IMR-90 (cell line): ENCODE results near the gene PSMD9. TPM values are rescaled to one million over a fixed set of nuclear protein-coding genes. Genes with fewer than 3 reads are reported as not detected.

ENCODE experiments used
- ATAC-seq: fragments of 200-7000 bp; cut with Tn5 transposase; 2 replicates; pipeline ENCODE4 v1.9.1; 2020; ENCODE audit warnings: low read depth, mild to moderate bottlenecking, moderate library complexity
- Bru-seq: library from RNA; stranded (reverse); fragments of 400-500 nt; gene quantifications from one replicate; lab custom pipeline; 2021; lab: Mats Ljungman, UMichigan
- BruChase-seq, 2 experiments: library from RNA; stranded (reverse); fragments of 400-500 nt; gene quantifications; one replicate each; lab custom pipeline; 2021; lab: Mats Ljungman, UMichigan
- BruUV-seq: library from RNA; stranded (reverse); fragments of 400-500 nt; replicated peaks from 2 replicates; lab custom pipeline; 2021; lab: Mats Ljungman, UMichigan
- CTCF ChIA-PET: fragments of 300-600 bp; formaldehyde crosslinking; extraction: SDS; loops from one replicate; lab custom pipeline; 2021; ENCODE audit warnings: antibody characterized with exemption; lab: Yijun Ruan, JAX
- POLR2A ChIA-PET: fragments of 300-600 bp; sonication (Branson Sonifier 250); formaldehyde crosslinking; loops from one replicate; lab custom pipeline; 2022; ENCODE audit warnings: antibody characterized with exemption; ENCODE audit not compliant: unreplicated experiment; lab: Charles Lee
- DNase-seq: peaks from one replicate; pipeline ENCODE4 v3.0.0; 2013
- H2AFZ ChIP-seq: replicated peaks from 2 replicates; pipeline ENCODE3; 2013; ENCODE audit warnings: low read length, mild to moderate bottlenecking; ENCODE audit not compliant: poor library complexity
- H2AK5ac ChIP-seq: 2 replicates; pipeline ENCODE4 v1.6.1; 2013; ENCODE audit warnings: low read depth, low read length, inconsistent platforms
- H2AK9ac ChIP-seq: replicated peaks from 2 replicates; pipeline ENCODE3; 2013; ENCODE audit warnings: mild to moderate bottlenecking, low read depth, low read length, moderate library complexity; ENCODE audit not compliant: poor library complexity
- H2BK120ac ChIP-seq: 2 replicates; pipeline ENCODE4 v1.6.1; 2013; ENCODE audit warnings: low read depth, low read length, inconsistent platforms
- H2BK15ac ChIP-seq: 3 replicates; pipeline ENCODE4 v1.6.1; 2013; ENCODE audit warnings: low read depth, low read length, inconsistent platforms
- H2BK20ac ChIP-seq: 2 replicates; pipeline ENCODE4 v1.6.1; 2013; ENCODE audit warnings: low read depth, mild to moderate bottlenecking, inconsistent platforms, low read length, moderate library complexity
- H2BK5ac ChIP-seq: 2 replicates; pipeline ENCODE4 v1.6.1; 2013; ENCODE audit warnings: mild to moderate bottlenecking, low read depth, low read length, inconsistent platforms; ENCODE audit not compliant: poor library complexity, severe bottlenecking
- H3K14ac ChIP-seq: replicated peaks from 2 replicates; pipeline ENCODE4 v1.6.1; 2013; ENCODE audit warnings: low read depth, low read length, inconsistent platforms
- H3K18ac ChIP-seq: 2 replicates; pipeline ENCODE4 v1.6.1; 2013; ENCODE audit warnings: low read depth, low read length, control low read depth
- H3K23ac ChIP-seq: 2 replicates; pipeline ENCODE4 v1.6.1; 2013; ENCODE audit warnings: low read depth, low read length, inconsistent platforms
- H3K27ac ChIP-seq: 2 replicates; pipeline ENCODE4 v1.5.1; 2013; ENCODE audit warnings: mild to moderate bottlenecking, control low read depth, low read length; ENCODE audit not compliant: insufficient read depth
- H3K27me3 ChIP-seq: 2 replicates; pipeline ENCODE4 v1.6.1; 2013; ENCODE audit warnings: low read length; ENCODE audit not compliant: control insufficient read depth, insufficient read depth
- H3K36me3 ChIP-seq: 2 replicates; pipeline ENCODE4 v1.6.1; 2013; ENCODE audit warnings: low read length, mixed read lengths; ENCODE audit not compliant: control insufficient read depth, insufficient read depth
- H3K4ac ChIP-seq: 2 replicates; pipeline ENCODE4 v1.6.1; 2013; ENCODE audit warnings: low read depth, low read length, inconsistent platforms
- H3K4me1 ChIP-seq: 2 replicates; pipeline ENCODE4 v1.6.1; 2013; ENCODE audit warnings: low read length, mixed read lengths; ENCODE audit not compliant: control insufficient read depth, insufficient read depth
- H3K4me2 ChIP-seq: 2 replicates; pipeline ENCODE4 v1.6.1; 2013; ENCODE audit warnings: low read depth, mild to moderate bottlenecking, control low read depth, low read length, moderate library complexity
- H3K4me3 ChIP-seq: 2 replicates; pipeline ENCODE4 v1.5.1; 2013; ENCODE audit warnings: low read depth, mild to moderate bottlenecking, control low read depth, low read length, moderate library complexity; ENCODE audit not compliant: insufficient read depth
- H3K56ac ChIP-seq: 2 replicates; pipeline ENCODE4 v1.6.1; 2013; ENCODE audit warnings: low read length, inconsistent platforms; ENCODE audit not compliant: insufficient read depth; ENCODE audit errors: extremely low read depth
- H3K79me1 ChIP-seq, 2 experiments: 2 replicates each; pipeline ENCODE4 v1.6.1; 2013; ENCODE audit warnings: low read length in 2 of 2, inconsistent platforms in 1 of 2, low read depth in 1 of 2
- H3K9ac ChIP-seq: 2 replicates; pipeline ENCODE4 v1.6.1; 2013; ENCODE audit warnings: low read depth, low read length, control low read depth
- H3K9me1 ChIP-seq: 2 replicates; pipeline ENCODE4 v1.6.1; 2013; ENCODE audit warnings: low read length, inconsistent platforms; ENCODE audit not compliant: insufficient read depth
- H3K9me3 ChIP-seq: 2 replicates; pipeline ENCODE4 v1.6.1; 2013; ENCODE audit warnings: low read length; ENCODE audit not compliant: control insufficient read depth, insufficient read depth
- H4K20me1 ChIP-seq: 2 replicates; pipeline ENCODE4 v1.6.1; 2013; ENCODE audit warnings: low read length, inconsistent platforms; ENCODE audit not compliant: insufficient read depth
- H4K5ac ChIP-seq: 2 replicates; pipeline ENCODE4 v1.6.1; 2013; ENCODE audit warnings: mild to moderate bottlenecking, low read depth, low read length, control low read depth
- H4K8ac ChIP-seq, 2 experiments: 2 replicates each; pipeline ENCODE4 v1.6.1; 2013; ENCODE audit warnings: low read depth in 2 of 2, low read length in 2 of 2, control low read depth in 1 of 2, inconsistent platforms in 1 of 2
- H4K91ac ChIP-seq: 2 replicates; pipeline ENCODE4 v1.6.1; 2013; ENCODE audit warnings: low read depth, low read length, inconsistent platforms; ENCODE audit not compliant: insufficient read depth
- BHLHE40 ChIP-seq: fragments of 150-350 bp; IDR thresholded peaks from 2 replicates; pipeline ENCODE4 v1.6.1; 2016; ENCODE audit warnings: mild to moderate bottlenecking, low read depth, low read length
- CTCF ChIP-seq: conservative IDR thresholded peaks from 2 replicates; pipeline ENCODE4 v1.5.1; 2012; ENCODE audit warnings: mild to moderate bottlenecking, low read depth, low read length, improper control_type of control experiment
- ELK1 ChIP-seq: fragments of 150-350 bp; IDR thresholded peaks from 2 replicates; pipeline ENCODE4 v1.6.1; 2016; ENCODE audit warnings: low read depth, mild to moderate bottlenecking, low read length, moderate library complexity, borderline replicate concordance
- FOS ChIP-seq: fragments of 150-350 bp; IDR thresholded peaks from 2 replicates; pipeline ENCODE4 v1.6.1; 2016; ENCODE audit warnings: low read depth, low read length
- MAZ ChIP-seq: IDR thresholded peaks from 2 replicates; pipeline ENCODE4 v1.6.1; 2012; ENCODE audit warnings: low read depth, mild to moderate bottlenecking, low read length, improper control_type of control experiment, moderate library complexity, borderline replicate concordance
- MXI1 ChIP-seq: IDR thresholded peaks from 2 replicates; pipeline ENCODE4 v1.6.1; 2012; ENCODE audit warnings: low read depth, mild to moderate bottlenecking, low read length, moderate library complexity, borderline replicate concordance
- NFE2L2 ChIP-seq: fragments of 150-350 bp; IDR thresholded peaks from 2 replicates; pipeline ENCODE4 v1.6.1; 2016; ENCODE audit warnings: low read depth, mild to moderate bottlenecking, low read length
- POLR2A ChIP-seq: IDR thresholded peaks from 2 replicates; pipeline ENCODE4 v1.6.1; 2012; ENCODE audit warnings: mild to moderate bottlenecking, low read depth, low read length
- RAD21 ChIP-seq: IDR thresholded peaks from 2 replicates; pipeline ENCODE4 v1.6.1; 2012; ENCODE audit warnings: low read length, improper control_type of control experiment
- RCOR1 ChIP-seq: IDR thresholded peaks from 2 replicates; pipeline ENCODE4 v1.6.1; 2012; ENCODE audit warnings: mild to moderate bottlenecking, low read length, improper control_type of control experiment; ENCODE audit not compliant: insufficient replicate concordance
- RFX5 ChIP-seq: IDR thresholded peaks from 2 replicates; pipeline ENCODE4 v1.8.0; 2012; ENCODE audit warnings: low read depth, mild to moderate bottlenecking, low read length, moderate library complexity
- WGBS, 2 experiments: methylation state at CpG; one replicate each; pipeline versions ENCODE4 v1.1.5 to v1.1.7; 2013; ENCODE audit warnings: missing lambda C conversion rate in 2 of 2; ENCODE audit not compliant: insufficient read length in 1 of 2; ENCODE audit errors: extremely low coverage in 2 of 2; 5-methylcytosine and 5-hydroxymethylcytosine counted together
- dilution Hi-C: fragments of 300-500 bp; cut with HindIII; formaldehyde crosslinking; loops from one replicate; pipeline ENCODE4 v1.14.3; 2018; ENCODE audit warnings: low sequenced_read_pairs; ENCODE audit not compliant: unreplicated experiment
- in situ Hi-C: fragments of 300-500 bp; cut with MboI; formaldehyde crosslinking; loops from 3 replicates; pipeline ENCODE4 v1.14.3; 2019; ENCODE audit warnings: low sequenced_read_pairs, inconsistent platforms, mixed read lengths
- intact Hi-C: fragments of 100-400 bp; cut with micrococcal nuclease; formaldehyde crosslinking; loops from 2 replicates; pipeline ENCODE4 v1.10.0; 2022
- long read RNA-seq: library from polyadenylated mRNA; unstranded; transcript quantifications from one replicate; pipeline ENCODE4 v2.0.0, GENCODE V29; 2021; ENCODE audit not compliant: unreplicated experiment
- polyA plus RNA-seq, 3 experiments: library from polyadenylated mRNA; depleted of rRNA; stranded (reverse); fragments of >200 nt; gene quantifications; 2 replicates each; pipeline ENCODE4 v1.2.3, GENCODE V29; 2012; ENCODE audit warnings: low replicate concordance in 1 of 3
- total RNA-seq: library from RNA; depleted of rRNA; stranded (reverse); fragments of >200 nt; gene quantifications from 2 replicates; pipeline ENCODE4 v1.2.3, GENCODE V29; 2012; rRNA removed

The PSMD9 gene
- 142 and 156 TPM in 2 replicates for total RNA-seq
- polyA plus RNA-seq (2012; rRNA removed): 135 and 138 TPM in 2 replicates
- polyA plus RNA-seq (2012; cell fraction: cytosol; rRNA removed): 82.4 and 236 TPM in 2 replicates
- 75.4 and 108 TPM in 2 replicates for polyA plus RNA-seq (2012; cell fraction: nucleus; rRNA removed; ENCODE audit: low replicate concordance)
- percentile 86 among the genes with signal in this experiment for Bru-seq, nascent RNA
- BruChase-seq, experiment 1, labeled RNA remaining after a 6-hour chase: percentile 94 among the genes with signal in this experiment
- percentile 93 among the genes with signal in this experiment for BruChase-seq, experiment 2, labeled RNA remaining after a 2-hour chase
- long read RNA-seq, transcript PSMD9-201 (6 exons, 2,307 nt): minor isoform, 7 of 105 reads
- long read RNA-seq, transcript PSMD9-207 (6 exons, 2,784 nt): major isoform, 91 of 105 reads
- long read RNA-seq, partial matches to known transcripts: 1 of 105 reads
- long read RNA-seq, other reads (novel, unspliced or antisense): 4 of 105 reads

GRCh38 chr12:121888478-121889273, at the start of gene PSMD9:
Gene PSMD9 (plus strand): TSS chr12:121888790. CDS start chr12:121888857, 67 bp downstream.
- Histone ChIP-seq H2BK15ac (0 out of 3 replicates have a peak within 1 kb of the TSS, but pooled peaks have one; percentile 12), H2BK120ac (peak within 1 kb of the TSS; percentile 74), H3K4me1 (peaks cover 10% of the 10 kb centered on the region), H3K23ac (peak within 1 kb of the TSS; percentile 95), H3K14ac (peak within 1 kb of the TSS; percentile 98), H2AFZ (peak within 1 kb of the TSS; percentile 98), H2AK5ac (peak within 1 kb of the TSS; percentile 87), H3K36me3 (0 out of 2 replicates have a peak, but pooled peaks cover 2% of the 10 kb centered on the region), H4K91ac (peak within 1 kb of the TSS; percentile 86), H2BK5ac (peak within 1 kb of the TSS; percentile 83), H3K27me3 (no peaks in the 10 kb centered on the region), H3K4me2 (peak within 1 kb of the TSS; percentile 94), H3K9me3 (no peaks in the 10 kb centered on the region), H3K27ac (peak within 1 kb of the TSS; percentile 96), H3K9ac (peak within 1 kb of the TSS; percentile 97), H3K18ac (peak within 1 kb of the TSS; percentile 72), H4K8ac (peak within 1 kb of the TSS; percentile 91 to 95), H4K5ac (peak within 1 kb of the TSS; percentile 87), H3K79me1 (peaks cover 10 to 31% of the 10 kb centered on the region in 2 experiments; a peak in 2 of 4 replicates), H3K4ac (peak within 1 kb of the TSS; percentile 96), H2AK9ac (peak within 1 kb of the TSS; percentile 98), H2BK20ac (peak within 1 kb of the TSS; percentile 12; the same call in 1 of the 2 replicates), H3K4me3 (peak within 1 kb of the TSS; percentile 79), H4K20me1 (peaks cover 18% of the 10 kb centered on the region), H3K56ac (peak within 1 kb of the TSS; percentile 87), H3K9me1 (peaks cover 7% of the 10 kb centered on the region; the same call in 1 of the 2 replicates)
- POLR2A ChIA-PET: interaction anchor here (1.0 kb wide), 1 partner anchor 16 kb away, joined by 5 read pairs; no protein-coding TSS in a partner anchor
- BruUV-seq: TSS peak; percentile 65
- intact Hi-C loops (loop anchor here (1.0 to 5.0 kb wide), 5 partner anchors 50 to 191 kb away; no protein-coding TSS in a partner anchor), dilution Hi-C loops (no loop called here), in situ Hi-C loops (loop anchor here (5.0 kb wide), 1 partner anchor 191 kb away; no protein-coding TSS in a partner anchor)
- ATAC-seq (peak; percentile 98), DNase-seq (peak; percentile 97)
- CTCF ChIA-PET: interaction anchor here (0.6 to 2.5 kb wide), 12 partner anchors 10 to 328 kb away, joined by 3 to 22 read pairs (median 3); partner anchors contain the start of gene RHOF
- WGBS, 2 experiments: 0% methylated on average over 42 of the region's 67 CpGs; no CpG with 5 or more reads in 1 of the 2 experiments
- TF ChIP-seq CTCF (peak; percentile 82), ELK1 (no peak), RAD21 (peak; percentile 80), POLR2A (peak; percentile 92), RCOR1 (peak; percentile 94), MXI1 (peak; percentile 89), MAZ (no peak), BHLHE40 (peak; percentile 98), RFX5 (no peak), FOS (no peak), NFE2L2 (no peak)
